K562 (cell line): ENCODE results near the gene BTD. TPM values are rescaled to one million over a fixed set of nuclear protein-coding genes. Genes with fewer than 3 reads are reported as not detected.

Source experiments
- ATAC-seq: fragments of 200-7000 bp; cut with Tn5 transposase; 3 replicates; pipeline ENCODE4 v1.9.1; 2020; ENCODE audit warnings: moderate library complexity
- BruUV-seq: library from RNA; stranded (reverse); fragments of 400-500 nt; replicated peaks from 2 replicates; lab custom pipeline; 2021; lab: Mats Ljungman, UMichigan
- CTCF ChIA-PET: fragments of 300-600 bp; formaldehyde crosslinking; extraction: SDS; loops from one replicate; lab custom pipeline; 2021; ENCODE audit warnings: low intra/inter-chr PET ratio; lab: Yijun Ruan, JAX
- POLR2A ChIA-PET: fragments of 300-600, 350-650 bp; sonication (Branson Sonifier 250); formaldehyde crosslinking; extraction: SDS; loops from one replicate; lab custom pipeline; 2021; ENCODE audit warnings: antibody characterized with exemption, inconsistent platforms; lab: Yijun Ruan, JAX
- DNase-seq, 4 experiments: peaks; one replicate each; pipeline versions ENCODE4 v3.0.0 to v3.0.0-alpha.2; 2011 to 2018; ENCODE audit warnings: low spot score in 3 of 4, mixed read lengths in 3 of 4; ENCODE audit errors: extremely low read depth in 1 of 4
- FAIRE-seq: peaks from 2 replicates; lab custom pipeline; 2011; peaks lifted over from hg19 to GRCh38; lab: Jason Lieb, UNC
- H2AFZ ChIP-seq: 2 replicates; pipeline ENCODE4 v1.6.0; 2011; ENCODE audit warnings: low read depth, low read length, control low read depth, inconsistent platforms
- H3K27ac ChIP-seq: fragments of 200-600 bp; 3 replicates; pipeline ENCODE4 v1.8.0; 2011; ENCODE audit warnings: low read depth, mild to moderate bottlenecking, control low read depth, inconsistent platforms, low read length, moderate library complexity, mixed read lengths; ENCODE audit errors: extremely low read depth
- H3K27me3 ChIP-seq, 2 experiments: fragments of 300-600 bp in 1 of 2; 2 replicates in 1 of 2; 3 replicates in 1 of 2; pipeline versions ENCODE4 v1.6.0 to v1.8.0; 2011; ENCODE audit warnings: inconsistent platforms in 2 of 2, low read length in 2 of 2, mild to moderate bottlenecking in 1 of 2, mixed read lengths in 1 of 2, moderate library complexity in 1 of 2; ENCODE audit not compliant: control insufficient read depth in 2 of 2, insufficient read depth in 2 of 2
- H3K36me3 ChIP-seq: fragments of 300-600 bp; 3 replicates; pipeline ENCODE4 v1.8.0; 2011; ENCODE audit warnings: mild to moderate bottlenecking, low read length, inconsistent platforms; ENCODE audit not compliant: control insufficient read depth, insufficient read depth
- H3K4me1 ChIP-seq, 2 experiments: fragments of 200-600 bp in 1 of 2; replicated peaks in 1 of 2; 2 replicates in 1 of 2; 3 replicates in 1 of 2; pipeline versions ENCODE4 v1.5.1 to v1.8.0; 2011; ENCODE audit warnings: inconsistent platforms in 2 of 2, low read length in 2 of 2, mild to moderate bottlenecking in 1 of 2, mixed read lengths in 1 of 2, moderate library complexity in 1 of 2; ENCODE audit not compliant: control insufficient read depth in 2 of 2, insufficient read depth in 2 of 2
- H3K4me2 ChIP-seq: 2 replicates; pipeline ENCODE4 v1.6.1; 2011; ENCODE audit warnings: low read length, control low read depth, inconsistent platforms, mixed read lengths; ENCODE audit not compliant: insufficient read depth
- H3K4me3 ChIP-seq: fragments of 200-600 bp; sonication (generic), shearing (Covaris generic); 2 replicates; pipeline ENCODE4 v1.5.1; 2016; ENCODE audit warnings: control low read depth, inconsistent platforms
- H3K79me2 ChIP-seq: fragments of 200-600 bp; 3 replicates; pipeline ENCODE4 v1.8.0; 2011; ENCODE audit warnings: low read length, inconsistent platforms; ENCODE audit not compliant: control insufficient read depth, insufficient read depth
- H3K9ac ChIP-seq, 2 experiments: 2 replicates each; pipeline versions ENCODE4 v1.6.0 to v1.6.1; 2011; ENCODE audit warnings: low read depth in 2 of 2, low read length in 2 of 2, control low read depth in 1 of 2, inconsistent platforms in 1 of 2, mild to moderate bottlenecking in 1 of 2, mixed read lengths in 1 of 2; ENCODE audit not compliant: insufficient read depth in 1 of 2
- H3K9me1 ChIP-seq: one replicate; pipeline ENCODE4 v1.6.0; 2011; ENCODE audit warnings: inconsistent platforms, mild to moderate bottlenecking, low read length, moderate library complexity; ENCODE audit not compliant: control insufficient read depth, insufficient read depth
- H3K9me3 ChIP-seq: replicated peaks from 2 replicates; pipeline ENCODE4 v1.5.1; 2011; ENCODE audit warnings: low read depth, low read length, inconsistent platforms; ENCODE audit not compliant: control insufficient read depth, insufficient read depth
- H4K20me1 ChIP-seq: replicated peaks from 2 replicates; pipeline ENCODE4 v1.6.1; 2011; ENCODE audit warnings: low read length, inconsistent platforms, mixed read lengths; ENCODE audit not compliant: control insufficient read depth, insufficient read depth
- C11orf30 ChIP-seq: fragments of 450-650 bp; IDR thresholded peaks from 2 replicates; pipeline ENCODE4 v1.6.1; 2016; ENCODE audit warnings: low read depth, mild to moderate bottlenecking
- CREBBP ChIP-seq: IDR thresholded peaks from one replicate; pipeline ENCODE4 v1.6.1; 2012; ENCODE audit warnings: low read depth, mild to moderate bottlenecking, control low read depth, inconsistent platforms, low read length
- ETS2 ChIP-seq: IDR thresholded peaks from 2 replicates; pipeline ENCODE4 v1.6.1; 2016; ENCODE audit warnings: borderline replicate concordance, missing genetic modification characterization, mild to moderate bottlenecking, moderate library complexity, missing compliant biosample characterization; ENCODE audit not compliant: poor library complexity, severe bottlenecking
- MAFF ChIP-seq: IDR thresholded peaks from 2 replicates; pipeline ENCODE4 v1.6.1; 2012; ENCODE audit warnings: low read length, improper control_type of control experiment
- TSHZ1 ChIP-seq: fragments of 250-450 bp; sonication (Bioruptor Pico); IDR thresholded peaks from 2 replicates; pipeline ENCODE4 v1.4.0; 2020; ENCODE audit warnings: mild to moderate bottlenecking, moderate library complexity
- ZNF316 ChIP-seq: fragments of 450-650 bp; IDR thresholded peaks from 2 replicates; pipeline ENCODE4 v1.6.1; 2016
- WGBS: fragments of 100-300 bp; shearing (Covaris generic); methylation state at CpG from one replicate; pipeline ENCODE4 v1.1.6; 2016; ENCODE audit warnings: low coverage, mixed read lengths; ENCODE audit not compliant: insufficient coverage; ENCODE audit errors: missing lambda C conversion rate; 5-methylcytosine and 5-hydroxymethylcytosine counted together
- in situ Hi-C: fragments of 300-500 bp; cut with MboI; formaldehyde crosslinking; loops from 4 replicates; pipeline ENCODE4 v1.15.0; 2018; ENCODE audit warnings: inconsistent platforms, mixed read lengths
- intact Hi-C: fragments of 100-400 bp; cut with micrococcal nuclease; formaldehyde crosslinking; loops from 2 replicates; pipeline ENCODE4 v1.14.2; 2022
- polyA plus RNA-seq, 8 experiments: library from polyadenylated mRNA; depleted of rRNA in 4 of 8; stranded (reverse) in 5 of 8; unstranded in 3 of 8; fragments of >200 nt; fragmentation: Nextera tagmentation in 2 of 8; fragmentation: Illumina TruSeq in 1 of 8; extraction: Ambion mirVana in 2 of 8; extraction: Trizol in 1 of 8; gene quantifications; 2 replicates each; pipeline versions ENCODE4 v1.2.1 to v1.2.3, GENCODE V29; 2011 to 2014; ENCODE audit warnings: inconsistent platforms in 1 of 8, missing spikeins in 1 of 8
- total RNA-seq, 7 experiments: library from RNA; depleted of rRNA in 6 of 7; stranded (reverse); fragments of >200 nt in 6 of 7; fragmentation: Illumina TruSeq in 2 of 7; extraction: Trizol in 2 of 7; gene quantifications; 2 replicates each; pipeline versions ENCODE4 v1.2.1 to v1.2.3, GENCODE V29; 2011 to 2021; ENCODE audit warnings: low replicate concordance in 1 of 7

BTD gene
- total and polyA plus RNA-seq, 9 of the 15 experiments (the other 6 are each of a cell fraction or from before 2014, with no cell fraction given), result 6.6 to 26.2 (median 10.6) TPM

DNA sequence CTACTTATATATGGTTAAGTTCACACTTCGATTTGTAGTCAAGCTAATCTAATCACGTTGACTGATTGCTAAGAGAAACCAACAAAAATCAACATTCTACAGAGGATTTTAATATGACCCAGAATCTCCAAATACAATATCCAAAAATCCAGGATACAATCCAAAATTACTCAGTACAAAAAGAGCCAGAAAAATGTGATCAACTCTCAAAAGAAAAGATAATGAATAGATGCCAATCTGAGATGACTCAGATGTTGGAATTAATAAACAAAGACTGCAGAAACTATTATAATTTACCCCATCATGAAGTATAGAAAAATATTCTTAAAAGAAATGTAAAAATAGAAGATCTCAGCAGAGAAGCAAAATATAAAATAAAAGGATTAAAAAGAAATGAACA is 22.5 kb upstream of the BTD start (continued):
- no peak for TF ChIP-seq TSHZ1
- TF ChIP-seq, all 486 proteins: peak for 0

- Histone ChIP-seq H3K4me2 (no peak overlapping the region), H3K9me3 (no peaks in the 10 kb centered on the region), H3K9me1 (no peaks in the 10 kb centered on the region), H3K36me3 (peaks cover 34% of the 10 kb centered on the region; the same call in 1 of the 3 replicates), H3K4me3 (no peak overlapping the region), H4K20me1 (no peaks in the 10 kb centered on the region), H3K9ac (no peak overlapping the region), H3K4me1 (no peaks in the 10 kb centered on the region), H3K79me2 (no peaks in the 10 kb centered on the region), H3K27ac (no peak overlapping the region), H3K27me3 (no peaks in the 10 kb centered on the region), H2AFZ (no peak overlapping the region)
- peak; percentile 50 for TF ChIP-seq MAFF
- peak; percentile 48 for TF ChIP-seq C11orf30
- TF ChIP-seq ZNF316, result peak; percentile 68
- no peak for TF ChIP-seq CREBBP
- TF ChIP-seq ETS2, result no peak
- ChIA-PET CTCF (no interaction called here), POLR2A (interaction anchor here (0.7 kb wide), 1 partner anchor 898 kb away, joined by 3 read pairs; no protein-coding TSS in a partner anchor)
- intact Hi-C loops (no loop called here), in situ Hi-C loops (no loop called here)
- no peak for DNase-seq
- no peak for ATAC-seq
- WGBS, result 84% methylated on average over 3 of the region's 3 CpGs
- no TSS peak for BruUV-seq
- FAIRE-seq, result peak; percentile 6
These were observed 19.8 kb upstream of the BTD start for GRCh38 chr3:15581471-15582394.
